Globus pallidus (tissue), 1 donor: ENCODE data around the gene LRRC8C.

Experiments
- DNase-seq: peaks from one replicate; pipeline ENCODE4 v3.0.0-alpha.2; 2015; ENCODE audit warnings: low spot score

The LRRC8C gene

DNA sequence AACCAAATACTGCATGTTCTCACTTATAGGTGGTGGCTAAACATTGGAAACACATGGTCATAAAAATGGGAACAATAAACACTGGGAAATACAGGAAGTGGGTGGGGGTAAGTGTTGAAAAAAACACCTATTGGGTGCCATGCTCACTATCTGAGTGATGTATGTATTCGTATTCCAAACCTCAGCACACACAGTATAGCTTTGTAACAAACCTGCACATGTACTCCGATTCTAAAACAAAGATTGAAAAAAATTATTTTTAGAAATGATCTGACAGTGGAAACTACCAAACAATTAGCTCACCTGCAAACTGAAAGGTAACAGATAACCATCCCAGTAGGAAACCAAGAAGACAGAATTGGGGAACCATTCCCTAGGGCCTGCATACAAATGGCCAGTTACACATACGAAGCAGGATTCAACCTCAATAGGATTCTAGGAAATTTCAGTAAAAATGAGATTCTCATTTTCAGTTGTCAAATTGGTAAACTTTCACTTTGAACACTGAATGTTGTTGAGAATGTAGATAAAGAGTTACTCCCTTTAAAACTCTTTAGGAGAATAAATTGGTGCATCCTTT is 99.8 kb downstream of the LRRC8C start:
- DNase-seq: no peak

DNA sequence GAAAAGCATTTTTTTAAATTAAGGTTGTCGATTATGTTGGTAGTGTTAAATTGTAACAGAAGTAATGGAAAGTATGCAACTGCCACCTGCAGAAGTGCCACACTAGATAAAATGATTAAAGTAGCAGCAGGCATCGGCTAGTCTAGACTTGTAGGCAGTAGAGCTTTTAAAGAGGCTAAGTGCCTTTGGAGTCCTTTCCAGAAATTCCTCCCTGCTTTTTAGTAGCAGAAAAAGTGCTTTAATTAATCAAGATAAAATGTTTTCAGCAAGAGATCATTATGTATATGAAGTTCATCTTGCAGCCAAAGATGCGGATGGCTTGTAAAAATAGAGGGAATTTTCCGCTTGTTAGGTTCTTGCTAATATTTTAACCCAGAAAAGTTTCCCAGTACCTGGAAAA is 100.8 kb downstream of the LRRC8C start:
- no peak for DNase-seq

DNA sequence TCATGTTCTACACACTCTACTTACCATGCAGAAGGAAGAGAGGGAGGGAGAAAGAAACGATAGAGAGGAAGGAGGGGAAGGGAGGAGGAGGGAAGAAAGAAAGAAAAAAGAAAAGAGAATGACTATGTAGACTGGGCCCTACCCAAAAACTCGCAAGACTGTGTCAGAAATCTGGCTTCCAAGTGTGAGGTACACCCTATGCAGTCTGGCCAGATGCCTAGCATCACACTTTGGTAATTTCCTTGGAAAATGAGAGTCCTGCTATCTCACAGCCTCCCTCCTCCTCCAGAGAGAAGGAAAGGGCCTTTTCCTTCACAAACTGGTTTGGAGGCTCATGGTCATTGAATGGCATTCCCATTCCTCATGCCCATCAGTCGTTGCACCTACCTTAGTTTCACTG is 101.5 kb downstream of the LRRC8C start:
- DNase-seq: no peak

DNA sequence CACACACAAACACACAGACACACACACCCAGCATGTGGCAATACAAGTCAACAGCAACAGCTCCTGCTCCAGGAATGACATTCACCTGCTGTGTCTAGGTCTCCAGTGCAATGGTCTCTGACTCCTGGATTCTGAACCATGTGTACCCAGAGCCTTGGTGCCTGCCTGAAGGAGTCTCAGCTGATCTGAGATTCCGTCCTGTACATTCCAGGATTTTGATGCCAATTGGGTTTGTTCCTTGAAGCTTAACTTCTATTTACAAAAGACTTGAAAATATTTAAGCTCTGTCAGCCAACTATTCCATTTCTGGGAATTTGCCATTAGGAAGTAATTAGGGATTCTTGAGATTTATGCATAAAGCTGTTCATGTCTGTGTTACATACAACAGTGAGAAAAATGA is 102.6 kb downstream of the LRRC8C start:
- no peak for DNase-seq

DNA sequence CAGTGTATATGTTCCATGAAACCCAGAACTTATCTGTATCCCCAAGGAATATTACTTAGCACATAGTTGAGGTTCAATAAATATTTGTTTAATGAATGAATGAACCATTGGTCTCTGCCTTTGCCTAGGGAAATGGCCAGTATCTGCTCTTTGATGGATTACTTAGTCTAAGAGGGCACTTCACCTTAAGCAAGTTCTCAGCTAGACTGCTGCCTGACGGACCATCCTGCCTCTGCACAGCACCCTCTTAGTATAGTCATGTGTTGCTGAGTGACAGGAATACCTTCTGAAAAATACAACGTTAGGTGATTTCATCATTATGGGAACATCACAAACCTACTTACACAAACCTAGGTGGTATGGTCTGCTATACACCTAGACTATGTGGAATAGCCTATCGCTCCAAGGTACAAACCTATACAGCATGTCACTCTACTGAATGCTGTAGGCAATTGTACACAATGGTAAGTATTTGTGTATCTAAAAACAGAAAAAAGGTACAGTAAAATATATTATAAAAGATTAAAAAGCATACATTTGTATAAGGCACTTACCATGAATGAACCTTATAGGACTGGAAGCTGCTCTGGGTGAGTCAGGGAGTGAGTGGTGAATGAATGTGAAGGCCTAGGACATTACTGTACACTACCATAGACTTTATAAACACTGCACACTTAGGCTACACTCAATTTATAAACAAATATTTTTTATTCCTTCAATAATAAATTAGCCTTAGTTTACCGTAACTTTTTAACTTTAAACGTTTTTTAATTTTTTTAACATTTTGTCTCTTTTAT is 104.2 kb downstream of the LRRC8C start:
- DNase-seq: no peak

DNA sequence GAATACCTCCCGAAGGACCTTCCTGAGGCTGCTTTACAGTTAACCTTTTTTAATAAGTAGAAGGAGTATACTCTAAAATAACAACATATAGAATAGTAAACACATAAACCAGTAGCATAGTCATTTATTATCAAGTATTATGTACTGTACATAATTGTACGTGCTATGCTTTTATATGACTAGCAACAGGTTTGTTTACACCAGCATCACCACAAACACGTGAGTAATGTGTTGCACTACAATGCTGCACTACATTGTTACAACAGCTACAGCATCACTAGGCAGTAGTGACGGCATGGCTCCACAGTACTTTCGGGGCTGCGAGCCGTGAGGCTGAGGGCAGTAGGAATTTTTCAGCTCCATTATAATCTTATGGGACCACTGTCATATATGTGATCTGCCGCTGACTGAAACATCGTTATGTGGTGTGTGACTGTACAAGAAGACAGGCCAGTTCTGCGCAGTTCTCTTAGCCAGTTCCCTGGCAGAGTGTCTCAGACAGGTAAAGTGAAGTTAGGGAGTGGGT is 105.1 kb downstream of the LRRC8C start:
- DNase-seq: no peak

DNA sequence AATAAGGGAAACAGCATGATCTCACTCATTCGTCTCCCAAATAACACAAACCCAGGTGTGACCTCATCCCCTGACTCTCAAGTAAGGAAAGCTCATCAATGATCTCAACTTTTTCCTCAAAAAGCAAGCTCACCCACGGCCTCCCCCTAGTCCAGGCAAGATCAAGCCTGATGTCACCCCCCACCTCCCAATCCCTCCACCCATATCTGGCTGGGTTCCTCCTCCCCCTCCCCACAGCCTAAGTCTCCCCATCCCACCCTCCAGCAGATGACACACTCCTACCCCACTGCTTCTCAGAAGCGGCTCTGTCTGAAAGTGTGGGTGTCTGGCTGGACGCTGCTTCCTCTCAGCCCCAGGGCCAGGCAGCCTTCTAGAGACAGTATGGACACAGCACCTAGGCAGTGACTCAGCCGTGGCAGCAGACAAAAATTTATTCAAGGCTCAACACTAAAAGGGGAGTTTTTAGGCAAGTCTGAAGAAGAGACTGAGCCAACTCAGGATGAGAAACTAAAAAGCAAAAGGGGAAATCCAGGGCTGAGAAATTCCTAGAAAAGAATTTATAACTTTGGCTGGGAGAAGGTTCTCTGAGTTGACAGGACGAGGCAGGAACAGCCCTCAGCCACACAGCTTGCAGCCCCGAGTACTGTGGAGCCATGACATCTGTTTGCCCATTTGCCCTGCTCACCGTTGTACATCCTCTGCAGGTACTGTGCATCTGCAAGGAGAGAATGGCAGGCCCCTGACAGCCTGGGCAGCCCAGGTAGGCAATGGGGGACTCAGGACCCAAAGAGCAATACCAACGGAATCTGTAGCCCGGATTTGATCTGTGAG is 106.3 kb downstream of the LRRC8C start:
- DNase-seq: no peak

DNA sequence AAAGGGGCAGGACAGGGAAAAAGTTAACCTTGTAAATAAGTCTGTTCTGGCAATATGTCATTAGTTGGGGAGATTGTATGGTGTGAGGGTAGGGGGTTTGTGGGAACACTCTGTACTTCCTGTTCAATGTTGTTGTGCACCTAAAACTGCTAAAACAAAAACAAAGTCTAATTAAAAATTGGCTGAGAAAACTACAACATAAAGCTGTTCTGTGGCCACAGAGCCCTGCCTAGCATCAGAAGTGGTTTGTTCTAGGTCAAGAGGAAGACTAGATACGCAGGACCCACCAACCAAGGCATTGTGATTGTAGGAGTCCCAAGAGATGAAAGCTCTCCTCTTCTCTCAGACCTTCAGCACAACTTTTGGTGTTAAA is 106.9 kb downstream of the LRRC8C start:
- no peak for DNase-seq

DNA sequence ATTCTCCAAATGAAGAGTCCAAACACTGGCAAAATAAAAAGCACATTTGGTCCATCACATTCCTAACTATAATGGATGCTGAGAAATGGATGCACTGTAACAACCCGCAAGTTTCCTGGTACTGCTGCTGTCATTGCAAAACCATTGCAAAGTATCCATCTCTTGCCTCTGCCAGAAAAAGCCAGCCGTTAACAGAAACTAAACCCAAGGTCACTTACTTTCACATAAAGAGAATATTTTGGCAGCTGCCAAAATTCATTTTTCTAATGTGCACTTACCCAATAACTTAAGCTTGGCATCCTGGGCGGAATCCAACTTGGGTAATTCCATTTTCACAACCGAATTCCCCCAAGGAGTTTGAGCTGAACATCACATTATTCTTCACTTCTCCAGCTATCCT is 110.9 kb downstream of the LRRC8C start:
- no peak for DNase-seq

DNA sequence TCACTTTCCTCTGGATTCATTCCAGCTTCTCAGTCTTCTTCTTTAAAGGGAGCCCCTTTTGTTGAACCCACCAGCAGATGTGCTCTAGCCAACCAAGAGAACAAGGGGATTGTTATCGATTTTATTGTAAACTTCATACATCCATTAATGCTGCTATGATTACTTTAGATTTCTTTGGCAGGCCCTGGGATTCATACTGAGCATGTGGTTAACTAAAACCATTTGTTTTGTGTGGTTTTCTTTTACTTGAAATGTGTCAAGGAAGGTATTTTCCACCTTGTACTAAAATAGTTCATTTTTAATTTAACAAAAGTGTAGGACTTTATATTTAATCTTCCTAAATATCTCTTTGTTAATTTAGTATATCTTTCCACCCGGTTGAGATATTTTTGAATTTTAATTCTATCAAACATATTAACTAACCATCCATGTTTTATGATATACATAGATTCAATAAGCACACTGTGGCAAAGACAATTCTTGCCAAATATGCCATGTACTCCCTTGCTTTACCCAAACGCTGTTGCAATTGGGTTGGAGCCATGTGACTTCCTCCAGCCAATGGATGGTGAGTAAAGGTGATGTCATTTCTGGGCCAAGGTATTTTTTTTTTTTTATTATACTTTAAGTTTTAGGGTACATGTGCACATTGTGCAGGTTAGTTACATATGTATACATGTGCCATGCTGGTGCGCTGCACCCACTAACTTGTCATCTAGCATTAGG is 113.7 kb downstream of the LRRC8C start:
- no peak for DNase-seq

DNA sequence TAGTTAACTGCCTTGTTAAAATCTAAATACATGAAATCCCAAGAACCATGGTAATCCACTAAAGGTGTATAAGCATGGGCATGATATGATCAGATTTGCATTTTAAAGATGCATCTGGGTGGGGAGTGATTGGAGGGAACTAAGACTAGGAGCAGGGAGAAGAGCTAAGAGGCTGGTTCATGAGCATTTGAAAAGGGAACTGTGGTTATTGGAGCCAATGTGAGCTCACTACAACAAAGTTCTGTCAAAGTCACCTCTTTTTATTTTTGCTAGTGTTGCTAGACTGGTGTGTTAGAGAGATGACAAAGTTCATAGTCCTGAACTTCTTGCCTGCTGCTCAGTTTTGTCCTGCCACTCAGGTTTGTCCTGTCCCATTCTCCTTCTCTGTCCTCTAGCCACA is 120.8 kb downstream of the LRRC8C start:
- DNase-seq: no peak

DNA sequence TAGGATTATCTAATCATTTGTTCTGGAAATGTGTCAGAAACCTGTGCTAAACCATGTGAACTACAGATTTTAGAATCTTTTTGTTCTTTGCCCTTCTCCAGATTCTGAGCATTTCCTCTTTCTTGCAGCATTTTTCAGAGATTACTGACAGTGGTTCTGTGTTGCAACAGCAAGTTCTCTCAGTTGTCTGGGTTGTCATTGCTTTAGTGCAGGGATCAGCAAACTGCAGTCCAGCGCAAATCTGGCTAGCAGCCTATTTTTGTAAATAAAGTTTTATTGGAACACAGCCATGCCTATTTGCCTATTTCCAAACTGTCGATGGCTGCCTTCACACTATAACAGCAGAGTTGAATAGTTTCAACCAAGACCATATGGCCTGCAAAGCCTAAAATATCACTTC is 121.6 kb downstream of the LRRC8C start:
- DNase-seq: no peak

DNA sequence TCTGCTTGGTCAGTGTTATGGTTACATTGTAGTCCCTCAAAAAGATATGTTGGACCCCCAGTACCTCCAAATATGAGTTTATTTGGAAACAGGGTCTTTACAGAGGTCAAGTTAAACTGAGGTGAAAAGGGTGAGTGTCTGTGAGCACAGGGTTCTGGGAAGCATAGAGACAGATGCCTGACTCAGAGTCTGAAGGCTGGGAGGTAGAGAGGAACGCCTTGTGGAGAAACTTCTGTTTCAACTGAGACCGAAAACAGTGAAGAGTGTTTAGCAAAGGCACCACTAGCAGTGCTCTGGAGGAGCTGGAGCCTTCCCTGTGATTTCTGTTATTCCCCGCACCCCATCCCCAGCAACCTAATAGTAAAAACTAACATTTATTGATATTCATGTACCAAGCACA is 122.7 kb downstream of the LRRC8C start:
- no peak for DNase-seq

DNA sequence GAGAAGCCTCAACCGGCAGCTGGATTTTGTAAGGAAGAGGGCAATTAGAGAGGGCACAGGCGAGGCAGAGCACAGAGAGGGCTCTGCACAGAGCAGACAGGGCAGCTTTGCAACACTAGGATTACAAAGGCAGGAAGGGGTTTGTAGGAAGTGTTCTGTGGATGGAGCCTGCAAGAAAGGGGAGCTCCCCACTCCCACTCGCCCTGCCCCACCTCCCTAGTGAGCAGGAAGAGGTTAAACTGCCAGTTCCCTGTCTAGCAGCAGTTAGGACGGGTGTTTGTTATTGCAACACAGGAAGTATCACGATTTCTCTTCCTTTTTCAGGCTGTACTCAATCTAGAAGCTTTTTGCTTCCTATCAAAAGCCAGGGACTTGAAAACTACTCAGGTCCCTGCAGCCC is 124.6 kb downstream of the LRRC8C start:
- peak; percentile 60 for DNase-seq

DNA sequence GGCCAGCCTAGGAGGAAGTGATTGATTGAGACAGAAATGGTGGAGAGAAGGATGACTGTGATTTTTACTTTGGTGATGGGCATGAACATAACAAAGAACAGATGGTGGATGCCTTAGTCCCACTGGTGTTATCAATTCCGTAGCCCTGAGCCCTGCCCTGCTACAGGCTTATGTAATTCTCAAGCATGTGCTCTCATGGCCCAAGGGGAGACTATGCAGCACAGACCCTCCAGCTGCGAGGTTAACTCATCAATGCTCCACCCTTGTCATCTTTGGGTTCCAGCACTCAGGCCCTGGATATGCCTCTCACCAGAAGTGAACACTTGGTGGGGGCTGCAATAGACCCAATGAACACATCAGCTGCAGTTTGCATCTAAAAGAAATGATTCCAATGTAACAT is 125.2 kb downstream of the LRRC8C start:
- DNase-seq: no peak

DNA sequence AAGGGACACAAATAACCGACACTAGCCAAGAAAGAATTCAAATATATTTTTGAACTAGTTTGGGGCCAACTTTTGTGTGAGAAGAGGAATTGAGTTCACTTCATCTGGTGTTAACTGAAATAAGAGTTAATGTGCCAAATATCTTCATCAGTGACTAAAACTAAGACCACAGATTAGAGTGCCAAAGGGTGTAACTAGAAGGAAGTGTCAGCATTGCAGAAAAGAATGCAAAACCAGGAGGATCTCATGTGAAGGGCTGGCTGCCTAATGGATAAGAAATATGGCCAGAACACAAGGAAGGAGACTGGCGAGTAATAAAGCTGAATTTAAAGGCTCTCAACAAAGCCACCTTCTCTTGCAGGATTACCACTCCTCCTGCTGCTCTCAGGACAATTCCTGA is 126.1 kb downstream of the LRRC8C start:
- no peak for DNase-seq

DNA sequence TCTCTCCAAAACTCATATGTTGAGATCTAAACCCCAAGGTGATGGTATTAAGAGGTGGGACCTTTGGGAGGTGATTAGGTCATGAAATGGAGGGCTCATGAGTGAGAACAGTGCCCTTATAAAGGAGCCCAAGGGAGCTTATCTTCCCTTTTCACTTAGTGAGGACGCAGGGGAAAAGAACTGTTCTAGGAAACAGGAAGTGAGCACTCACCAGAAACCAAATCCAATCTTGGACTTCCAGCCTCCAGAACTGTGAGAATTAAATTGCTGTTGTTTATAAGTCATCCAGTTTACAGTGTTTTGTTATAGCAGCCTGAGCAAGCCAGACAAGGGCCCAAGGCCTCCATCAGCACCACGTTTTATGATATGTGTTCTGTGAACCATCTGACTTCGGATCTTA is 127.6 kb downstream of the LRRC8C start:
- DNase-seq: no peak

DNA sequence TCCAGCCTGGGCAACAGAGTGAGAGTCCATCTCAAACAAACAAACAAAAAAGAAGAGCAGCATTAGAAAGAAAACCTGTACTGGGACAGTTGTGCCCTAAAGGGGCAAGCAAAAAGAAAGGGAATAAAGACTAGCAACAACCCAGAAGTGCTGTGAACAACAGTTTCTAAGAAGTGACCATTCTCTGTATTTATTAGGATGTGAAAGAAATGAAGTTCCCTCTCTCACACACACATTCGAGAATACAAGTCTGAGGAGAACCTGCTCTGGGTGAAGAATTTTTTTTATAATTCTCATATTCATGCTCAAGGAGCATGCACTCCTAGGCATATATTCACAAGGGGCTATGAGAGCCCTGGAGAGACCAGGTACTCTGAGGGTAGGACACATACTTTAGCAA is 128.4 kb downstream of the LRRC8C start:
- no peak for DNase-seq

DNA sequence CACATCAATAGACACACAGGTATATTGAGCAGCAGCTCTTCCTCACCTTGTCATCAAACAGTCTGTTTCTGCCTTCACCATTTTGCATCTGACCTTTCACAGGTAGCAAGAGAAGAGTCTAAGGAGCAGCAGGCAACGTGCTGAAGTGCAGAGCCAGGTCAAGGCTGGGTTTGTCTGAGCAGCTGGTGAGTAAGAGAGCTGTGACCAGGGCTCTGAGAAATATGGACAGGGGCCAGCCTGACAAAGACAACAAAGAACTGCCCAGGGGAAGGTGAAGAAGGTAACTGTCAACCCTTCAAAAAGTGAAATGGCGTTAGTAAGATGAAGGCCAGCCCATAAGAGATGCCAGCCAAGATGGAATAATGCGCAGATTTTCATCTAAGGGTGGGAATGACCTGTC is 129.0 kb downstream of the LRRC8C start:
- no peak for DNase-seq

DNA sequence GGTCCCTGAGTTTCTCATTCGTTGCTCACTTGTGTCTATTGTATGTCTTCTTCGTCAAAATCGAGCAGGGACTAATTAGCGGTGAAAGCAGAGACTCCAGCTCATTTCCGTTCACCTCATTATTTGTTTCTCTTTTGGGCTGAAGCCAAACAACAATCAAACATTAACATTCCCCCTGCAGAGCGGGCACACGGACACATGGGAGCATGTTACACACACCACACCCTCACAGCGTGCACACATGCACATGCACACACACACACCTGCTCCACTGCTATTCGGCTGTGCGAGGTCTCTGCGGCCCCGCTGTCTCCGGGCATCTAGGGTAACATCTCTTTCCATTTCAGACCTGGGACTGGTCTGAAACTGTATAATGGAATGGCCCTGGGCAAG is 129.5 kb downstream of the LRRC8C start:
- no peak for DNase-seq

DNA sequence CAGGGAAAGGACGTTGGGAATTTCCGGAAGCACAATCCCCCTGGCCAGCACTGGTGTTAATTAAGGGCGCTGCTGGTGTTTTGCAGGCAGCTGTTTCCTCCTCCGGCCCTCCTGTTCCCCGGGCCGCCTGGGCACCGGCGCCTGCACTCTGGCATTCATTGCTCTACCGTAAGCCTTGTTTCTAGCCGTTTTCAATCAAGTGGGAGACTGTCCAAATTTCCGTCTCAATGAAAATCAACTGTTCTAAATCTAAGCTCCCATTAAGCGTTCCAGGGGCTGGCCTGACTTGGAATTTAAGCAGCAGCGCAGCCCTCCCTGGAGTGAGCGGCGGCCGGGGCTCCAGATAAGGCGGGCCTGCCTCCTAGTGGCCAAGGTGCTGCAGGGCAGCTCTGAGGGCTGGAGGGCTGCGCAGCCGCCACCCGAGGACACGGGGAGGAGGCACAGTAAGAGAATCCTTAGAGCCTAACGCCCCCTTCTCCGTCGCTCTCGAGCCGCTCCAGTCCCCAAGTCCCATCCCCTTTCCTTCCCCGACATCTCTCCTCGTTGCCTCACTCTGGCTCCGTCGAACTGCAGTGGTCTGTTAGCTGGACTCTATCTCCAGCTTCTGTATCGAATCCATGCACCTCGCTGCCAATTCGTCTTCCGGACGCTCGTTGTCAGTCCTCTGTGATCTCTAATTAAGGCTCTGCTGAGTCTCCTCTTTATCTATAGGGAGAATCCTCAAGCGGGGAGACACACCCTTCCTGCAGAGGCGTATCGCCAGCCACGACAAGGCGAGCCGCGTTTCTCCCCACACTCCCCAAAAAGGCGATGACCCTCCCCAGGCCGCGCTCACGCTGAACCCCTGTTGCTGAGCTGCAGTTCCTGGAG is 130.1 kb downstream of the LRRC8C start:
- DNase-seq: peak; percentile 87
